HepG2 (cell line): ENCODE data around the gene MXD3. TPM values are rescaled to one million over a fixed set of nuclear protein-coding genes. Genes with fewer than 3 reads are reported as not detected.

Source experiments
- AFF4 ChIP-seq: sonication (generic); formaldehyde crosslinking; IDR thresholded peaks from 2 replicates; pipeline ENCODE4 v1.4.0; 2020; ENCODE audit warnings: missing genetic modification reagents
- EED ChIP-seq: sonication (generic); formaldehyde crosslinking; IDR thresholded peaks from 2 replicates; pipeline ENCODE4 v1.5.0; 2020; ENCODE audit warnings: mild to moderate bottlenecking, missing genetic modification reagents
- ESRRA ChIP-seq: sonication (generic); formaldehyde crosslinking; IDR thresholded peaks from 2 replicates; pipeline ENCODE4 v1.5.1; 2020; ENCODE audit warnings: mild to moderate bottlenecking, low read depth, missing genetic modification reagents
- PAWR ChIP-seq: sonication (generic); formaldehyde crosslinking; IDR thresholded peaks from 2 replicates; pipeline ENCODE4 v1.4.0; 2020; ENCODE audit warnings: missing genetic modification reagents, mild to moderate bottlenecking, borderline replicate concordance
- TFE3 ChIP-seq: IDR thresholded peaks from 2 replicates; pipeline ENCODE4 v1.6.1; 2016
- THRA ChIP-seq: sonication (generic); formaldehyde crosslinking; IDR thresholded peaks from 2 replicates; pipeline ENCODE4 v1.4.0; 2020; ENCODE audit warnings: missing genetic modification reagents, borderline replicate concordance
- TMF1 ChIP-seq: sonication (generic); formaldehyde crosslinking; IDR thresholded peaks from 2 replicates; pipeline ENCODE4 v1.8.1; 2022; ENCODE audit warnings: low read depth, missing genetic modification reagents
- U2AF1 ChIP-seq: fragments of 200-400 bp; formaldehyde crosslinking; optimal IDR thresholded peaks from 2 replicates; pipeline ENCODE3; 2017; ENCODE audit warnings: mild to moderate bottlenecking, low read depth, low read length
- ZMYM4 ChIP-seq: sonication (generic); formaldehyde crosslinking; IDR thresholded peaks from 2 replicates; pipeline ENCODE4 v1.8.1; 2023; ENCODE audit warnings: mild to moderate bottlenecking, missing genetic modification reagents
- ZNF430 ChIP-seq: sonication (generic); formaldehyde crosslinking; IDR thresholded peaks from 2 replicates; pipeline ENCODE4 v1.9.0; 2021; ENCODE audit warnings: mild to moderate bottlenecking, missing genetic modification reagents
- ZNF446 ChIP-seq: sonication (generic); formaldehyde crosslinking; IDR thresholded peaks from 2 replicates; pipeline ENCODE4 v1.5.0; 2020; ENCODE audit warnings: mild to moderate bottlenecking, missing genetic modification reagents
- ZNF512B ChIP-seq: sonication (generic); formaldehyde crosslinking; IDR thresholded peaks from 2 replicates; pipeline ENCODE4 v1.5.1; 2020; ENCODE audit warnings: missing genetic modification reagents, mild to moderate bottlenecking, borderline replicate concordance
- ZNF547 ChIP-seq: sonication (generic); formaldehyde crosslinking; IDR thresholded peaks from 2 replicates; pipeline ENCODE4 v1.5.1; 2020; ENCODE audit warnings: mild to moderate bottlenecking, missing genetic modification reagents
- ZNF670 ChIP-seq: sonication (generic); formaldehyde crosslinking; IDR thresholded peaks from 2 replicates; pipeline ENCODE4 v1.8.0; 2022; ENCODE audit warnings: mild to moderate bottlenecking, missing genetic modification reagents, borderline replicate concordance
- ZXDC ChIP-seq: sonication (generic); formaldehyde crosslinking; IDR thresholded peaks from 2 replicates; pipeline ENCODE4 v1.5.0; 2020; ENCODE audit warnings: mild to moderate bottlenecking, missing genetic modification reagents
- polyA plus RNA-seq, 8 experiments: library from polyadenylated mRNA; depleted of rRNA in 3 of 8; stranded (reverse) in 7 of 8; unstranded in 1 of 8; fragments of >200 nt; fragmentation: Illumina TruSeq in 4 of 8; extraction: Trizol in 4 of 8; gene quantifications; 2 replicates each; pipeline versions ENCODE4 v1.2.1 to v1.2.3, GENCODE V29; 2011 to 2016; ENCODE audit warnings: low read depth in 4 of 8, missing spikeins in 1 of 8, mixed read lengths in 1 of 8; ENCODE audit not compliant: insufficient read depth in 1 of 8
- total RNA-seq, 5 experiments: library from RNA; depleted of rRNA; stranded (reverse); fragments of >200 nt; fragmentation: Illumina TruSeq; extraction: Trizol; gene quantifications; 2 replicates each; pipeline ENCODE4 v1.2.3, GENCODE V29; 2016; ENCODE audit warnings: low read depth in 1 of 5

Gene MXD3
- total and polyA plus RNA-seq, 2 of the 13 experiments (the other 11 are each of a cell fraction or from before 2014, with no cell fraction given) = 10.5 to 12.8 TPM

GRCh38 chr5:177311723-177312648, at the start of gene MXD3 (continued):
- TF ChIP-seq TFE3 (CRISPR knock-in tag) (no peak), PAWR (CRISPR knock-in tag) (no peak), AFF4 (CRISPR knock-in tag) (no peak), ZNF670 (CRISPR knock-in tag) (0 out of 2 replicates have a peak, but pooled peaks have one; percentile 59), ZXDC (CRISPR knock-in tag) (no peak), ESRRA (CRISPR knock-in tag) (no peak), EED (CRISPR knock-in tag) (no peak), U2AF1 (no peak), ZNF512B (no peak), ZNF446 (CRISPR knock-in tag) (no peak), THRA (CRISPR knock-in tag) (peak; percentile 54; the same call in 1 of the 2 replicates), ZNF547 (CRISPR knock-in tag) (no peak), TMF1 (no peak), ZMYM4 (0 out of 2 replicates have a peak, but pooled peaks have one; percentile 64), ZNF430 (no peak)
